Liver (tissue), 9 donors: Measurements from ENCODE around the gene RARA. TPM values are rescaled to one million over a fixed set of nuclear protein-coding genes. Genes with fewer than 3 reads are reported as not detected.

ENCODE experiments used
- DNase-seq: peaks from one replicate; pipeline ENCODE4 v3.0.0-alpha.2; 2017; ENCODE audit warnings: low spot score
- H3K27ac ChIP-seq, 2 donors: one replicate each; pipeline ENCODE4 v1.7.0; 2013; ENCODE audit warnings: inconsistent platforms in 2 of 2, low read length in 2 of 2, control low read depth in 1 of 2, low read depth in 1 of 2, mild to moderate bottlenecking in 1 of 2
- H3K27me3 ChIP-seq, 4 donors: one replicate each; pipeline versions ENCODE4 v1.6.1 to v1.7.0; 2013; ENCODE audit warnings: low read length in 3 of 4, inconsistent platforms in 1 of 4, mild to moderate bottlenecking in 1 of 4, moderate library complexity in 1 of 4; ENCODE audit not compliant: control insufficient read depth in 4 of 4, insufficient read depth in 4 of 4
- H3K36me3 ChIP-seq, 4 donors: one replicate each; pipeline versions ENCODE4 v1.6.1 to v1.7.0; 2013; ENCODE audit warnings: low read length in 3 of 4, mild to moderate bottlenecking in 3 of 4, low read depth in 1 of 4, moderate library complexity in 1 of 4; ENCODE audit not compliant: control insufficient read depth in 4 of 4, insufficient read depth in 3 of 4
- H3K4me1 ChIP-seq, 4 donors: one replicate each; pipeline versions ENCODE4 v1.6.1 to v1.7.0; 2013; ENCODE audit warnings: low read length in 3 of 4, mild to moderate bottlenecking in 3 of 4, moderate library complexity in 1 of 4; ENCODE audit not compliant: control insufficient read depth in 4 of 4, insufficient read depth in 4 of 4
- H3K4me3 ChIP-seq, 3 donors: one replicate each; pipeline versions ENCODE4 v1.6.1 to v1.7.0; 2013; ENCODE audit warnings: low read length in 3 of 3, control low read depth in 1 of 3, low read depth in 1 of 3, mild to moderate bottlenecking in 1 of 3
- H3K9ac ChIP-seq, 2 donors: one replicate each; pipeline ENCODE4 v1.7.0; 2013; ENCODE audit warnings: low read length in 2 of 2, mild to moderate bottlenecking in 2 of 2, moderate library complexity in 2 of 2, control low read depth in 1 of 2, low read depth in 1 of 2
- H3K9me3 ChIP-seq, 4 donors: one replicate each; pipeline versions ENCODE4 v1.6.1 to v1.7.0; 2013; ENCODE audit warnings: low read length in 3 of 4; ENCODE audit not compliant: control insufficient read depth in 4 of 4
- EGR1 ChIP-seq, 2 donors: IDR thresholded peaks; 2 replicates each; pipeline ENCODE4 v1.6.1; 2016 to 2018; ENCODE audit warnings: antibody characterized with exemption in 2 of 2, low read depth in 2 of 2
- FOXA1 ChIP-seq: IDR thresholded peaks from 2 replicates; pipeline ENCODE4 v1.6.1; 2016; ENCODE audit warnings: antibody characterized with exemption
- FOXA2 ChIP-seq: IDR thresholded peaks from 2 replicates; pipeline ENCODE4 v1.6.1; 2016; ENCODE audit warnings: antibody characterized with exemption
- GABPA ChIP-seq, 2 donors: IDR thresholded peaks in 1 of 2; conservative IDR thresholded peaks in 1 of 2; 2 replicates each; pipeline ENCODE4 v1.6.1; 2016; ENCODE audit warnings: antibody characterized with exemption in 2 of 2, mild to moderate bottlenecking in 1 of 2, moderate library complexity in 1 of 2
- HNF4A ChIP-seq, 2 donors: conservative IDR thresholded peaks; 2 replicates each; pipeline ENCODE4 v1.6.1; 2016; ENCODE audit warnings: antibody characterized with exemption in 2 of 2, mild to moderate bottlenecking in 2 of 2
- JUND ChIP-seq, 2 donors: IDR thresholded peaks; 2 replicates each; pipeline ENCODE4 v1.6.1; 2016; ENCODE audit warnings: antibody characterized with exemption in 2 of 2
- NR2F2 ChIP-seq: IDR thresholded peaks from 2 replicates; pipeline ENCODE4 v1.6.1; 2016; ENCODE audit warnings: antibody characterized with exemption
- RAD21 ChIP-seq, 2 donors: IDR thresholded peaks; 2 replicates each; pipeline ENCODE4 v1.6.1; 2016; ENCODE audit warnings: antibody characterized with exemption in 2 of 2, mild to moderate bottlenecking in 2 of 2
- RXRA ChIP-seq, 2 donors: IDR thresholded peaks; 2 replicates each; pipeline ENCODE4 v1.6.1; 2017 to 2018; ENCODE audit warnings: antibody characterized with exemption in 2 of 2, mild to moderate bottlenecking in 1 of 2
- SP1 ChIP-seq: IDR thresholded peaks from 2 replicates; pipeline ENCODE4 v1.6.1; 2018; ENCODE audit warnings: antibody characterized with exemption, mild to moderate bottlenecking
- YY1 ChIP-seq: IDR thresholded peaks from 2 replicates; pipeline ENCODE4 v1.6.1; 2016; ENCODE audit warnings: antibody characterized with exemption, mild to moderate bottlenecking
- ZBTB33 ChIP-seq: IDR thresholded peaks from 2 replicates; pipeline ENCODE4 v1.6.1; 2016; ENCODE audit warnings: antibody characterized with exemption
- WGBS: extraction: QIAGEN DNeasy Blood & Tissue Kit; methylation state at CpG from one replicate; pipeline ENCODE4 v1.1.7; 2013; 5-methylcytosine and 5-hydroxymethylcytosine counted together
- polyA plus RNA-seq, 2 donors: library from polyadenylated mRNA; stranded (reverse) in 1 of 2; unstranded in 1 of 2; fragments of 200-250 nt in 1 of 2; fragments of >200 nt in 1 of 2; fragmentation: Nextera tagmentation in 1 of 2; extraction: Ambion mirVana in 1 of 2; gene quantifications; one replicate each; pipeline versions ENCODE4 v1.2.1 to v1.2.3, GENCODE V29; 2013 to 2015
- total RNA-seq, 2 donors: library from RNA; depleted of rRNA; stranded (reverse); fragments of >200 nt; gene quantifications; one replicate each; pipeline ENCODE4 v1.2.3, GENCODE V29; 2014
- TF ChIP-seq, protein P1 (sequence below): IDR thresholded peaks from 2 replicates; pipeline ENCODE4 v1.6.1; 2016; ENCODE audit warnings: antibody characterized with exemption
- TF ChIP-seq, protein P2 (sequence below): IDR thresholded peaks from 2 replicates; pipeline ENCODE4 v1.6.1; 2016; ENCODE audit warnings: antibody characterized with exemption
- TF ChIP-seq, protein P3 (sequence below): fragments of 150-350 bp; IDR thresholded peaks from 2 replicates; pipeline ENCODE4 v1.5.1; 2017; ENCODE audit warnings: improper control_type of control experiment, low read depth, low read length; ENCODE audit not compliant: missing input control
- TF ChIP-seq, protein P4 (sequence below): IDR thresholded peaks from 2 replicates; pipeline ENCODE4 v1.6.1; 2016; ENCODE audit warnings: antibody characterized with exemption, mild to moderate bottlenecking
- donor health status: healthy.
- donor health status: healthy.
- donor health status: healthy.
- donor health status: healthy.
- donor health status: healthy.

RARA gene
- total and polyA plus RNA-seq, 4 donors: 6.6 to 26.2 (median 10.8) TPM

DNA sequence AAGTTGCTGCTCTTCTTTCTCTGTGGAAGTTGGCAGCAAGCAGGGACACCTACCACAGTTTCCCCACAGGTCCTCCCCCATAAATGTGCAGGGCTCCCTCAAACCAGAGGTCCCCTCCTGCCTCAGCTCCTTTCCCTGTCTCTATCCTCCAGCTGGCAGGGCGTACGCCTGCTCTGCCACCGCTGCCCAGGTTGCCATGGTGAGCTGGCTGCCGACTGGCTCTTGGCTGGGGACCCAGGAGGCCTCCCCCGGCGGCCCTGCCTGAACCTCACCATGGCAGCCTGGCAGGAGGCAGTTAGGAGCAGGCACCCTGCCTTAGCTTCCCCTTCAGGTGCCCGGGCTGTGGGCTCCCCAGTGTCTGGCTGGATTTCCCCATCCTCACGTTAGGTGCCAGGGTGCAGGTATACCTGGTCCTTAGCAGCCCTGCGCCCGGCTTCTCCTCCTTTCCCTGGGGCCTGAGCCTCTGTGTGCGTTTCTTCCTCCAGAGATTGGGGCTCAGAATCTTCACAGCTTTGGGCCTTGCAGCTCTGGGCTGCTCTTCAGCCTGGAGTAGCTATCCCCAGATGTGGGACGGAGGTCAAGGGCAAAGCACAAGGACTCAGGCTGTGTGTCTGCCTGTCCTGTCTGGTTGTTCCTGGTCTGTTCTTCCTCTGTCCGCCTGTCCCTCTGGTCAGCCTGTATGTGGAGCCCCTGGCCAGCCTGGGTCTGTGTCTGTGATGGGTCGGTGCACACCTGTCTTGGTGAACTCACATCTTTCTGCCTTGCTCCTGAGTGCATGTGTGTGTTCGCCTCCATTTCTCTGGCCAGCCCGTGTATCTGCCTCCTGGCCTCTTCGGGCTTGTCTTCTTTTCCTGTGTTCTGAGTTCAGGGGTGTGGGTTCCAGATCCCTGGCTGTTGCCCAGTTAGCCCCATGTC is 39.8 kb downstream of the RARA start:
- Histone ChIP-seq H3K27ac (peak overlapping the region; percentile 3 to 97), H3K9me3 (no peaks in the 10 kb centered on the region), H3K9ac (no peak overlapping the region), H3K27me3 (no peaks in the 10 kb centered on the region), H3K4me1 (peaks cover 49 to 98% (median 96%) of the 10 kb centered on the region in 4 donors), H3K4me3 (no peak overlapping the region), H3K36me3 (peaks cover 0 to 4% (median 2%) of the 10 kb centered on the region in 4 donors)
- TF ChIP-seq HNF4A (conservative IDR thresholded peaks at IDR 0.05) (peak in 1 of 2 donors; percentile 18), RXRA (IDR thresholded peaks at IDR 0.05) (peak; percentile 49 to 51)
- TF ChIP-seq, protein P1, sequence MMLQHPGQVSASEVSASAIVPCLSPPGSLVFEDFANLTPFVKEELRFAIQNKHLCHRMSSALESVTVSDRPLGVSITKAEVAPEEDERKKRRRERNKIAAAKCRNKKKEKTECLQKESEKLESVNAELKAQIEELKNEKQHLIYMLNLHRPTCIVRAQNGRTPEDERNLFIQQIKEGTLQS: no peak
- no peak for DNase-seq
- 38% methylated on average over 17 of the region's 17 CpGs for WGBS

- WGBS: 46% methylated on average over 10 of the region's 10 CpGs
- DNase-seq: no peak
- Histone ChIP-seq H3K4me1 (peaks cover 49 to 98% (median 97%) of the 10 kb centered on the region in 4 donors), H3K27ac (peak overlapping the region; percentile 11 to 40), H3K9ac (no peak overlapping the region), H3K36me3 (peaks cover 0 to 4% (median 4%) of the 10 kb centered on the region in 4 donors), H3K27me3 (no peaks in the 10 kb centered on the region), H3K9me3 (no peaks in the 10 kb centered on the region), H3K4me3 (no peak overlapping the region)
- no peak for TF ChIP-seq GABPA (IDR thresholded peaks at IDR 0.05 in 1 of 2, conservative IDR thresholded peaks at IDR 0.05 in 1 of 2)
- TF ChIP-seq RXRA (IDR thresholded peaks at IDR 0.05): peak in 1 of 2 donors; percentile 8
Observed at GRCh38 chr17:40349477-40349894, 40.5 kb downstream of the RARA start.

- H3K9me3 ChIP-seq: no peaks in the 10 kb centered on the region
- peak overlapping the region; percentile 11 to 40 for H3K27ac ChIP-seq
- no peak overlapping the region for H3K9ac ChIP-seq
- H3K4me1 ChIP-seq: peaks cover 52 to 98% (median 96%) of the 10 kb centered on the region in 4 donors
- peaks cover 0 to 4% (median 4%) of the 10 kb centered on the region in 4 donors for H3K36me3 ChIP-seq
- 56% methylated on average over 19 of the region's 19 CpGs for WGBS
- no peaks in the 10 kb centered on the region for H3K27me3 ChIP-seq
- DNase-seq: no peak
- no peak overlapping the region for H3K4me3 ChIP-seq
- TF ChIP-seq FOXA1: no peak
- TF ChIP-seq NR2F2: no peak
- TF ChIP-seq YY1: no peak
- TF ChIP-seq, protein P2, sequence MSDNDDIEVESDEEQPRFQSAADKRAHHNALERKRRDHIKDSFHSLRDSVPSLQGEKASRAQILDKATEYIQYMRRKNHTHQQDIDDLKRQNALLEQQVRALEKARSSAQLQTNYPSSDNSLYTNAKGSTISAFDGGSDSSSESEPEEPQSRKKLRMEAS: no peak
- TF ChIP-seq RXRA (IDR thresholded peaks at IDR 0.05): no peak
- no peak for TF ChIP-seq ZBTB33
- TF ChIP-seq, protein P1: no peak
- TF ChIP-seq, protein P3, sequence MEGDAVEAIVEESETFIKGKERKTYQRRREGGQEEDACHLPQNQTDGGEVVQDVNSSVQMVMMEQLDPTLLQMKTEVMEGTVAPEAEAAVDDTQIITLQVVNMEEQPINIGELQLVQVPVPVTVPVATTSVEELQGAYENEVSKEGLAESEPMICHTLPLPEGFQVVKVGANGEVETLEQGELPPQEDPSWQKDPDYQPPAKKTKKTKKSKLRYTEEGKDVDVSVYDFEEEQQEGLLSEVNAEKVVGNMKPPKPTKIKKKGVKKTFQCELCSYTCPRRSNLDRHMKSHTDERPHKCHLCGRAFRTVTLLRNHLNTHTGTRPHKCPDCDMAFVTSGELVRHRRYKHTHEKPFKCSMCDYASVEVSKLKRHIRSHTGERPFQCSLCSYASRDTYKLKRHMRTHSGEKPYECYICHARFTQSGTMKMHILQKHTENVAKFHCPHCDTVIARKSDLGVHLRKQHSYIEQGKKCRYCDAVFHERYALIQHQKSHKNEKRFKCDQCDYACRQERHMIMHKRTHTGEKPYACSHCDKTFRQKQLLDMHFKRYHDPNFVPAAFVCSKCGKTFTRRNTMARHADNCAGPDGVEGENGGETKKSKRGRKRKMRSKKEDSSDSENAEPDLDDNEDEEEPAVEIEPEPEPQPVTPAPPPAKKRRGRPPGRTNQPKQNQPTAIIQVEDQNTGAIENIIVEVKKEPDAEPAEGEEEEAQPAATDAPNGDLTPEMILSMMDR: no peak
- no peak for TF ChIP-seq GABPA (IDR thresholded peaks at IDR 0.05 in 1 of 2, conservative IDR thresholded peaks at IDR 0.05 in 1 of 2)
- no peak for TF ChIP-seq SP1
- TF ChIP-seq HNF4A (conservative IDR thresholded peaks at IDR 0.05): no peak
- TF ChIP-seq, protein P4, sequence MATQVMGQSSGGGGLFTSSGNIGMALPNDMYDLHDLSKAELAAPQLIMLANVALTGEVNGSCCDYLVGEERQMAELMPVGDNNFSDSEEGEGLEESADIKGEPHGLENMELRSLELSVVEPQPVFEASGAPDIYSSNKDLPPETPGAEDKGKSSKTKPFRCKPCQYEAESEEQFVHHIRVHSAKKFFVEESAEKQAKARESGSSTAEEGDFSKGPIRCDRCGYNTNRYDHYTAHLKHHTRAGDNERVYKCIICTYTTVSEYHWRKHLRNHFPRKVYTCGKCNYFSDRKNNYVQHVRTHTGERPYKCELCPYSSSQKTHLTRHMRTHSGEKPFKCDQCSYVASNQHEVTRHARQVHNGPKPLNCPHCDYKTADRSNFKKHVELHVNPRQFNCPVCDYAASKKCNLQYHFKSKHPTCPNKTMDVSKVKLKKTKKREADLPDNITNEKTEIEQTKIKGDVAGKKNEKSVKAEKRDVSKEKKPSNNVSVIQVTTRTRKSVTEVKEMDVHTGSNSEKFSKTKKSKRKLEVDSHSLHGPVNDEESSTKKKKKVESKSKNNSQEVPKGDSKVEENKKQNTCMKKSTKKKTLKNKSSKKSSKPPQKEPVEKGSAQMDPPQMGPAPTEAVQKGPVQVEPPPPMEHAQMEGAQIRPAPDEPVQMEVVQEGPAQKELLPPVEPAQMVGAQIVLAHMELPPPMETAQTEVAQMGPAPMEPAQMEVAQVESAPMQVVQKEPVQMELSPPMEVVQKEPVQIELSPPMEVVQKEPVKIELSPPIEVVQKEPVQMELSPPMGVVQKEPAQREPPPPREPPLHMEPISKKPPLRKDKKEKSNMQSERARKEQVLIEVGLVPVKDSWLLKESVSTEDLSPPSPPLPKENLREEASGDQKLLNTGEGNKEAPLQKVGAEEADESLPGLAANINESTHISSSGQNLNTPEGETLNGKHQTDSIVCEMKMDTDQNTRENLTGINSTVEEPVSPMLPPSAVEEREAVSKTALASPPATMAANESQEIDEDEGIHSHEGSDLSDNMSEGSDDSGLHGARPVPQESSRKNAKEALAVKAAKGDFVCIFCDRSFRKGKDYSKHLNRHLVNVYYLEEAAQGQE: no peak
- no peak for TF ChIP-seq RAD21 (IDR thresholded peaks at IDR 0.05)
- no peak for TF ChIP-seq EGR1 (IDR thresholded peaks at IDR 0.05; ENCODE audit: low read depth in 2 of 2)
- no peak for TF ChIP-seq FOXA2
- no peak for TF ChIP-seq JUND (IDR thresholded peaks at IDR 0.05)
Observed at GRCh38 chr17:40349895-40350688, 41.1 kb downstream of the RARA start.
